Measurements from ENCODE around the gene MGA. TPM values are rescaled to one million over a fixed set of nuclear protein-coding genes. Genes with fewer than 3 reads are reported as not detected.

The MGA gene
- total and polyA plus RNA-seq, 2 of the 8 experiments (the other 6 are each of a cell fraction or from before 2014, with no cell fraction given), result 7.6 to 53.2 TPM

GRCh38 chr15:41783296-41783695 lies 123.1 kb downstream of the MGA start:
- no peaks in the 10 kb centered on the region for H4K20me1 ChIP-seq (replicated peaks in 1 of 2; ENCODE audit: control insufficient read depth in 1 of 2, insufficient read depth in 2 of 2, low read length in 2 of 2)
- H3K56ac ChIP-seq (replicated peaks; ENCODE audit: insufficient read length, low read depth, low read length), result no peak overlapping the region
- H3K14ac ChIP-seq (ENCODE audit: insufficient read length), result no peak overlapping the region
- no peak overlapping the region for H2BK5ac ChIP-seq (ENCODE audit: low read depth, low read length)
- no peak overlapping the region for H2BK20ac ChIP-seq (ENCODE audit: low read length)
- POLR2A ChIA-PET (ENCODE audit: partially characterized antibody), result interaction anchor here (2.9 kb wide), 1 partner anchor 9 kb away, joined by 14 read pairs; the partner anchor contains the start of gene MAPKBP1
- no peak overlapping the region for H4K5ac ChIP-seq (ENCODE audit: insufficient read length, low read depth, low read length)
- no peak overlapping the region for H2AK5ac ChIP-seq (ENCODE audit: low read depth, low read length)
- DNase-seq (ENCODE audit: low read depth in 1 of 2, low spot score in 2 of 2), result no peak
- no peak overlapping the region for H3K4me2 ChIP-seq (ENCODE audit: insufficient read depth in 1 of 2, low read depth in 2 of 2, low read length in 2 of 2)
- no peak overlapping the region for H2BK120ac ChIP-seq (replicated peaks; ENCODE audit: low read depth, low read length)
- H3K79me2 ChIP-seq (ENCODE audit: control insufficient read depth in 1 of 2, insufficient read depth in 2 of 2, low read length in 2 of 2), result peaks cover 0 to 10% of the 10 kb centered on the region in 2 experiments; a peak in 1 of 4 replicates
- no peaks in the 10 kb centered on the region for H3K23me2 ChIP-seq (ENCODE audit: low read depth, low read length)
- no peak overlapping the region for H4K91ac ChIP-seq (replicated peaks; ENCODE audit: insufficient read length, low read length)
- CTCF ChIA-PET (ENCODE audit: partially characterized antibody), result interaction anchor here (1.1 to 3.5 kb wide), 6 partner anchors 9 to 122 kb away, joined by 3 to 32 read pairs (median 4); partner anchors contain the start of gene MAPKBP1
- no peaks in the 10 kb centered on the region for H3K9me3 ChIP-seq (ENCODE audit: insufficient read depth in 2 of 2, low read depth in 1 of 2, low read length in 1 of 2)
- no peak overlapping the region for H3K18ac ChIP-seq (ENCODE audit: extremely low read depth, low read length)
- H2BK12ac ChIP-seq (ENCODE audit: low read depth, low read length), result no peak overlapping the region
- no peaks in the 10 kb centered on the region for H3K36me3 ChIP-seq (ENCODE audit: control insufficient read depth in 2 of 4, insufficient read depth in 4 of 4, low read length in 3 of 4)
- no peak overlapping the region for H2BK15ac ChIP-seq (ENCODE audit: low read length)
- no peaks in the 10 kb centered on the region; the same call in 1 of the 2 replicates for H3K79me1 ChIP-seq (ENCODE audit: low read depth, low read length)
- H3K4ac ChIP-seq (replicated peaks; ENCODE audit: insufficient read length, low read depth, low read length), result no peak overlapping the region
- H3K27ac ChIP-seq (ENCODE audit: low read depth, low read length), result no peak overlapping the region
- 91% methylated on average over 1 of the region's 1 CpG; no CpG with 5 or more reads in 1 of the 2 experiments for WGBS, 2 experiments (ENCODE audit: extremely low coverage in 1 of 2, insufficient coverage in 1 of 2, insufficient read length in 1 of 2, insufficient replicate concordance in 2 of 2, low coverage in 1 of 2, low lambda C conversion rate in 2 of 2, missing lambda C conversion rate in 1 of 2)
- no peak overlapping the region for H3K4me3 ChIP-seq (ENCODE audit: extremely low read depth in 1 of 4, insufficient read depth in 2 of 4, low read depth in 3 of 4, low read length in 4 of 4)
- H3K23ac ChIP-seq (ENCODE audit: insufficient read length), result no peak overlapping the region
- no peak overlapping the region for H2AFZ ChIP-seq (ENCODE audit: low read length)
- no peaks in the 10 kb centered on the region for H3K27me3 ChIP-seq (replicated peaks in 1 of 4; ENCODE audit: control insufficient read depth in 3 of 4, extremely low read depth in 1 of 4, insufficient read depth in 3 of 4, low read length in 3 of 4)
- H4K8ac ChIP-seq (ENCODE audit: extremely low read depth, insufficient read depth, low read length), result no peak overlapping the region
- no peak overlapping the region for H3K9ac ChIP-seq (replicated peaks in 1 of 4; ENCODE audit: extremely low read depth in 1 of 4, low read depth in 3 of 4, low read length in 3 of 4)
- FAIRE-seq, result no peak
- H3K4me1 ChIP-seq (replicated peaks in 1 of 4; ENCODE audit: control insufficient read depth in 3 of 4, insufficient read depth in 4 of 4, low read length in 3 of 4), result peaks cover 2 to 13% (median 4%) of the 10 kb centered on the region in 4 experiments; a peak in 4 of 7 replicates
- TF ChIP-seq KDM1A (IDR thresholded peaks at IDR 0.05; ENCODE audit: borderline replicate concordance, low read length) (no peak), SIX5 (IDR thresholded peaks at IDR 0.05; ENCODE audit: low read depth, low read length) (no peak), RBBP5 (IDR thresholded peaks at IDR 0.05; ENCODE audit: borderline replicate concordance, low read depth, low read length) (no peak), CBX8 (IDR thresholded peaks at IDR 0.05; ENCODE audit: borderline replicate concordance, low read depth, low read length) (no peak), SP4 (IDR thresholded peaks at IDR 0.05; ENCODE audit: low read length) (no peak), HDAC2 (IDR thresholded peaks at IDR 0.05; ENCODE audit: borderline replicate concordance in 1 of 2, low read depth in 2 of 2, low read length in 2 of 2) (no peak), POLR2AphosphoS5 (IDR thresholded peaks at IDR 0.05; ENCODE audit: low read depth, low read length) (no peak), JUN (IDR thresholded peaks at IDR 0.05; ENCODE audit: low read depth, low read length) (no peak), FOSL1 (IDR thresholded peaks at IDR 0.05; ENCODE audit: insufficient read depth, low read depth, low read length) (no peak), USF2 (IDR thresholded peaks at IDR 0.05; ENCODE audit: low read length) (no peak), KDM4A (IDR thresholded peaks at IDR 0.05; ENCODE audit: low read depth, low read length, severe bottlenecking) (no peak), SUZ12 (IDR thresholded peaks at IDR 0.05; ENCODE audit: low read length) (no peak), BACH1 (IDR thresholded peaks at IDR 0.05; ENCODE audit: low read length) (no peak)

All from H1 (cell line).